HEK293T (cell line): Measurements from ENCODE around the gene CALCA.

Source experiments
- BHLHE40 ChIP-seq: fragments of 450-650 bp; IDR thresholded peaks from 2 replicates; pipeline ENCODE4 v1.6.1; 2016; ENCODE audit warnings: mild to moderate bottlenecking, moderate library complexity, borderline replicate concordance
- FOXA1 ChIP-seq: fragments of 450-650 bp; IDR thresholded peaks from 2 replicates; pipeline ENCODE4 v1.6.1; 2016; ENCODE audit warnings: mild to moderate bottlenecking
- FOXK2 ChIP-seq: fragments of 450-650 bp; IDR thresholded peaks from 2 replicates; pipeline ENCODE4 v1.6.1; 2016; ENCODE audit warnings: mild to moderate bottlenecking
- HDGF ChIP-seq: fragments of 450-650 bp; IDR thresholded peaks from 2 replicates; pipeline ENCODE4 v1.6.1; 2017; ENCODE audit warnings: antibody characterized with exemption, borderline replicate concordance

DNA sequence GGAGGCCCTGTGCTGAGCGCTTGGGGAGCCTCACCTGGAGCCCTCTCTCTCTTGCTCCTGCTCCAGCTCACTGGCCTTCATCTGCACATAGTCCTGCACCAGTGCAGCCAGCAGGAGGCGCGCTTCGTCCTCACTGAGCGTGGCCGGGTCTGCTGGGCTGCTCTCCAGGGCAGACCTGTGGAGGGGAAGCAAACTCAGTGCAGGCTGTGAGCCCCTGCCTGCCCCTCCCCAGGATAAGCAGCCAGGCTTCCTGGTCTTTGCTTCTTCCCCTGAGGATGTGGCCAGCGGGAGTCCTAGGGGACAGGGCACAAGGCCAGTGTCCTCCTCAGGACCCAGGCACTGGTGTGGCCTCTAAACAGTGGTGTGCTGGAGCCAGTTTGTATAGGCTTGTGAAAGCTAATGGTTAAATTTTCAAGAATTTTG, 2.2 kb downstream of the CALCA start:
- no peak for TF ChIP-seq FOXK2
- no peak for TF ChIP-seq BHLHE40
- TF ChIP-seq FOXA1: no peak
- TF ChIP-seq HDGF: no peak
